Stomach (tissue), 4 donors: ENCODE data around the gene SUV39H2.

Source experiments
- CTCF ChIP-seq, 7 experiments: fragments of 450-650 bp in 4 of 7; fragments of 200-600 bp in 3 of 7; sonication (generic) in 3 of 7; IDR thresholded peaks; one replicate each; pipeline ENCODE4 v1.5.1; 2016 to 2019; ENCODE audit warnings: antibody characterized with exemption in 7 of 7, control low read depth in 2 of 7, mild to moderate bottlenecking in 1 of 7
- POLR2A ChIP-seq, 4 donors: fragments of 450-650 bp; IDR thresholded peaks; one replicate each; pipeline ENCODE4 v1.6.1; 2016; ENCODE audit warnings: antibody characterized with exemption in 4 of 4, control low read depth in 2 of 4, mild to moderate bottlenecking in 1 of 4, moderate library complexity in 1 of 4
- POLR2AphosphoS5 ChIP-seq, 3 donors: sonication (generic); formaldehyde crosslinking; IDR thresholded peaks; one replicate each; pipeline ENCODE4 v1.6.1; 2016; ENCODE audit warnings: antibody characterized with exemption in 3 of 3

GRCh38 chr10:14884082-14884481 is 5.4 kb downstream of the SUV39H2 start:
- TF ChIP-seq POLR2AphosphoS5 (IDR thresholded peaks at IDR 0.05): no peak
- no peak for TF ChIP-seq CTCF (IDR thresholded peaks at IDR 0.05)
- no peak for TF ChIP-seq POLR2A (IDR thresholded peaks at IDR 0.05)
